AG09309 (cell line): ENCODE data around the gene MCAM.

Experiments
- DNase-seq: peaks from one replicate; pipeline ENCODE4 v3.0.0-alpha.2; 2010; ENCODE audit warnings: low read depth
- H3K4me3 ChIP-seq: 2 replicates; pipeline ENCODE4 v1.5.1; 2011; ENCODE audit warnings: mild to moderate bottlenecking, low read depth, low read length, moderate library complexity; ENCODE audit not compliant: control insufficient read depth
- CTCF ChIP-seq: IDR thresholded peaks from 2 replicates; pipeline ENCODE4 v1.5.1; 2011; ENCODE audit warnings: mild to moderate bottlenecking, low read depth, low read length, inconsistent platforms; ENCODE audit not compliant: insufficient read depth, control insufficient read depth; ENCODE audit errors: missing control alignments

MCAM gene

GRCh38 chr11:119355091-119355843 is 38.3 kb upstream of the MCAM start:
- no peak for DNase-seq
- peak; percentile 3 for TF ChIP-seq CTCF
- H3K4me3 ChIP-seq = no peak overlapping the region

- no peak overlapping the region for H3K4me3 ChIP-seq
- no peak for DNase-seq
- TF ChIP-seq CTCF = no peak
These were observed 35.9 kb upstream of the MCAM start for GRCh38 chr11:119352857-119353260.

- H3K4me3 ChIP-seq = no peak overlapping the region
- DNase-seq = no peak
- TF ChIP-seq CTCF = no peak
These were observed 34.3 kb upstream of the MCAM start for GRCh38 chr11:119351232-119351631.

- H3K4me3 ChIP-seq = no peak overlapping the region
- no peak for DNase-seq
- TF ChIP-seq CTCF = no peak
These were observed 33.4 kb upstream of the MCAM start for GRCh38 chr11:119350302-119350701.

GRCh38 chr11:119347940-119348605 is 31.1 kb upstream of the MCAM start:
- DNase-seq = no peak

GRCh38 chr11:119347242-119347641 is 30.3 kb upstream of the MCAM start:
- DNase-seq = no peak
- TF ChIP-seq CTCF = no peak
- no peak overlapping the region for H3K4me3 ChIP-seq

More at GRCh38 chr11:119347940-119348605, 31.1 kb upstream of the MCAM start:
- no peak for TF ChIP-seq CTCF
- H3K4me3 ChIP-seq = no peak overlapping the region

- H3K4me3 ChIP-seq = no peak within 1 kb of the TSS
- TF ChIP-seq CTCF = no peak
- no peak for DNase-seq
These were observed 29.7 kb upstream of the MCAM start, which contains the start of gene MFRP for GRCh38 chr11:119346605-119347004. MFRP (minus strand) TSS chr11:119346705; CDS start chr11:119346513, 192 bp downstream.
